Measurements from ENCODE around the gene KCTD21. TPM values are rescaled to one million over a fixed set of nuclear protein-coding genes. Genes with fewer than 3 reads are reported as not detected.

The KCTD21 gene
- total and polyA plus RNA-seq, 10 of the 15 experiments (the other 5 are each of a cell fraction or from before 2014, with no cell fraction given), result 0.63 to 5.4 (median 3.6) TPM

GRCh38 chr11:78156127-78156844 lies 32.1 kb downstream of the KCTD21 start:
- no peaks in the 10 kb centered on the region for H3K9me3 ChIP-seq (replicated peaks; ENCODE audit: control insufficient read depth, insufficient read depth, low read length)
- no peaks in the 10 kb centered on the region; a peak in 1 of 4 replicates for H3K36me3 ChIP-seq (ENCODE audit: control insufficient read depth in 2 of 2, insufficient read depth in 2 of 2, low read length in 1 of 2)
- POLR2A ChIA-PET, result no interaction called here
- H3K27me3 ChIP-seq (replicated peaks in 1 of 2; ENCODE audit: control insufficient read depth in 2 of 2, insufficient read depth in 2 of 2, low read length in 1 of 2), result no peaks in the 10 kb centered on the region
- CTCF ChIA-PET, result interaction anchor here (0.6 kb wide), 1 partner anchor 1835 kb away, joined by 3 read pairs; no protein-coding TSS in a partner anchor
- RAD21 ChIA-PET (ENCODE audit: unreplicated experiment), result interaction anchor here (0.7 kb wide), 1 partner anchor 72 kb away, joined by 3 read pairs; no protein-coding TSS in a partner anchor
- SMC1A ChIA-PET (ENCODE audit: uncharacterized antibody, unreplicated experiment), result no interaction called here
- no peak overlapping the region for H3K4me3 ChIP-seq
- no peak overlapping the region for H2AFZ ChIP-seq (ENCODE audit: control insufficient read depth, low read depth, low read length)
- WGBS (ENCODE audit: insufficient coverage, insufficient replicate concordance, low lambda C conversion rate, missing lambda C conversion rate), result 61% methylated on average over 6 of the region's 6 CpGs
- no peak overlapping the region for H3K9ac ChIP-seq (ENCODE audit: control insufficient read depth, insufficient read depth, low read length)
- TF ChIP-seq BCL11A (IDR thresholded peaks at IDR 0.05; ENCODE audit: low read depth, low read length) (no peak), NR2C2 (IDR thresholded peaks at IDR 0.05; ENCODE audit: borderline replicate concordance, control insufficient read depth, insufficient read length, low read depth) (no peak), PRDM15 (CRISPR knock-in tag; IDR thresholded peaks at IDR 0.05) (no peak), STAT3 (IDR thresholded peaks at IDR 0.05; ENCODE audit: low read depth, low read length) (no peak), RBBP5 (conservative IDR thresholded peaks at IDR 0.05) (no peak), RUNX3 (IDR thresholded peaks at IDR 0.05; ENCODE audit: low read length) (no peak), MTA3 (IDR thresholded peaks at IDR 0.05; ENCODE audit: borderline replicate concordance, low read length) (no peak), RB1 (IDR thresholded peaks at IDR 0.05; ENCODE audit: borderline replicate concordance) (no peak), MTA2 (IDR thresholded peaks at IDR 0.05; ENCODE audit: low read depth) (no peak), CBFB (IDR thresholded peaks at IDR 0.05; ENCODE audit: low read depth) (no peak), KDM1A (IDR thresholded peaks at IDR 0.05; ENCODE audit: borderline replicate concordance) (no peak)
- FAIRE-seq (no peak), DNase-seq (ENCODE audit: low read depth, low spot score) (no peak), ATAC-seq (no peak)
- intact Hi-C loops (cut with micrococcal nuclease; ENCODE audit: unreplicated experiment), result no loop called here
- H4K20me1 ChIP-seq (ENCODE audit: control insufficient read depth, insufficient read depth), result no peaks in the 10 kb centered on the region
- H3K4me2 ChIP-seq (ENCODE audit: control insufficient read depth, insufficient read depth), result no peak overlapping the region
- H3K79me2 ChIP-seq (ENCODE audit: control insufficient read depth, insufficient read depth, low read length), result no peaks in the 10 kb centered on the region
- in situ Hi-C loops (cut with MboI), result no loop called here
- no peak overlapping the region for H3K27ac ChIP-seq (ENCODE audit: control insufficient read depth, insufficient read depth)
- BruUV-seq (replicated peaks), result no TSS peak
- no peaks in the 10 kb centered on the region for H3K4me1 ChIP-seq (ENCODE audit: control insufficient read depth, insufficient read depth, low read length)

Data from GM12878 (cell line).